HEK293 (cell line): ENCODE measurements around the gene AHCYL2.
A peak's percentile ranks its signal among the peaks of the same experiment; 100 is the strongest.

ENCODE experiments used
- CTCF ChIA-PET: fragments of 350-600 bp; formaldehyde crosslinking; extraction: SDS; loops from one replicate; lab custom pipeline; 2021; ENCODE audit warnings: antibody characterized with exemption; lab: Yijun Ruan, JAX
- POLR2A ChIA-PET: fragments of 300-600 bp; formaldehyde crosslinking; extraction: SDS; loops from one replicate; lab custom pipeline; 2020; ENCODE audit warnings: antibody characterized with exemption, inconsistent platforms; lab: Yijun Ruan, JAX
- H3K27ac ChIP-seq: fragments of 200-500 bp; sonication (Bioruptor generic); 2 replicates; pipeline ENCODE4 v1.5.1; 2014; ENCODE audit warnings: low read depth, low read length, control low read depth, inconsistent platforms; ENCODE audit errors: extremely low read depth
- H3K36me3 ChIP-seq, 2 experiments: fragments of 200-500 bp in 1 of 2; sonication (Bioruptor generic) in 1 of 2; 1 replicate in 1 of 2; 2 replicates in 1 of 2; pipeline ENCODE4 v1.5.1; 2014 to 2017; ENCODE audit warnings: inconsistent platforms in 2 of 2, low read length in 2 of 2; ENCODE audit not compliant: control insufficient read depth in 2 of 2, insufficient read depth in 1 of 2
- H3K4me1 ChIP-seq: fragments of 200-500 bp; sonication (Bioruptor generic); 2 replicates; pipeline ENCODE4 v1.5.1; 2014; ENCODE audit warnings: mild to moderate bottlenecking, low read length, inconsistent platforms; ENCODE audit not compliant: control insufficient read depth, insufficient read depth
- H3K4me3 ChIP-seq: 2 replicates; pipeline ENCODE4 v1.5.1; 2011; ENCODE audit warnings: low read depth, mild to moderate bottlenecking, control low read depth, low read length, moderate library complexity
- H3K9me3 ChIP-seq: fragments of 200-500 bp; sonication (Bioruptor generic); 2 replicates; pipeline ENCODE4 v1.5.1; 2014; ENCODE audit warnings: low read depth, low read length, inconsistent platforms; ENCODE audit not compliant: control insufficient read depth, insufficient read depth
- CTCF ChIP-seq: fragments of 450-650 bp; formaldehyde crosslinking; IDR thresholded peaks from 2 replicates; pipeline ENCODE4 v1.5.1; 2016; ENCODE audit warnings: missing biosample characterization, missing genetic modification characterization
- EGR2 ChIP-seq: fragments of 450-650 bp; formaldehyde crosslinking; IDR thresholded peaks from 2 replicates; pipeline ENCODE4 v1.5.1; 2016; ENCODE audit warnings: low read depth, missing biosample characterization, missing genetic modification characterization
- FEZF1 ChIP-seq: fragments of 450-650 bp; formaldehyde crosslinking; IDR thresholded peaks from 2 replicates; pipeline ENCODE4 v1.5.1; 2016; ENCODE audit warnings: missing biosample characterization, missing genetic modification characterization
- KLF7 ChIP-seq: fragments of 450-650 bp; formaldehyde crosslinking; IDR thresholded peaks from 2 replicates; pipeline ENCODE4 v1.5.1; 2016; ENCODE audit warnings: missing biosample characterization, missing genetic modification characterization, borderline replicate concordance
- KLF8 ChIP-seq: fragments of 450-650 bp; formaldehyde crosslinking; IDR thresholded peaks from 2 replicates; pipeline ENCODE4 v1.5.1; 2016; ENCODE audit warnings: missing biosample characterization, missing genetic modification characterization
- MYNN ChIP-seq: fragments of 450-650 bp; formaldehyde crosslinking; IDR thresholded peaks from 2 replicates; pipeline ENCODE4 v1.5.1; 2016; ENCODE audit warnings: missing biosample characterization, missing genetic modification characterization, borderline replicate concordance
- PBX3 ChIP-seq: sonication (generic); formaldehyde crosslinking; IDR thresholded peaks from 2 replicates; pipeline ENCODE4 v1.8.1; 2022; ENCODE audit warnings: mild to moderate bottlenecking, moderate library complexity, missing genetic modification reagents
- PRDM1 ChIP-seq: fragments of 450-650 bp; formaldehyde crosslinking; IDR thresholded peaks from 2 replicates; pipeline ENCODE4; 2016; ENCODE audit warnings: missing biosample characterization, missing genetic modification characterization
- RBAK ChIP-seq: fragments of 450-650 bp; formaldehyde crosslinking; IDR thresholded peaks from 2 replicates; pipeline ENCODE4 v1.5.1; 2016; ENCODE audit warnings: missing biosample characterization, missing genetic modification characterization
- ZBTB17 ChIP-seq: fragments of 450-650 bp; formaldehyde crosslinking; IDR thresholded peaks from 2 replicates; pipeline ENCODE4 v1.5.1; 2016; ENCODE audit warnings: missing biosample characterization, missing genetic modification characterization
- ZBTB20 ChIP-seq: fragments of 450-650 bp; formaldehyde crosslinking; IDR thresholded peaks from 2 replicates; pipeline ENCODE4 v1.5.1; 2016; ENCODE audit warnings: missing biosample characterization, missing genetic modification characterization
- ZFHX2 ChIP-seq: fragments of 450-650 bp; formaldehyde crosslinking; conservative IDR thresholded peaks from 2 replicates; pipeline ENCODE4 v1.5.1; 2016; ENCODE audit warnings: missing biosample characterization, missing genetic modification characterization
- ZFP69B ChIP-seq: fragments of 450-650 bp; formaldehyde crosslinking; IDR thresholded peaks from 2 replicates; pipeline ENCODE4 v1.5.1; 2016; ENCODE audit warnings: missing biosample characterization, missing genetic modification characterization
- ZNF10 ChIP-seq: fragments of 450-650 bp; formaldehyde crosslinking; IDR thresholded peaks from 2 replicates; pipeline ENCODE4 v1.5.1; 2017; ENCODE audit warnings: missing biosample characterization, missing genetic modification characterization
- ZNF175 ChIP-seq: fragments of 450-650 bp; formaldehyde crosslinking; IDR thresholded peaks from 2 replicates; pipeline ENCODE4 v1.5.1; 2016; ENCODE audit warnings: missing biosample characterization, missing genetic modification characterization
- ZNF202 ChIP-seq: fragments of 450-650 bp; formaldehyde crosslinking; IDR thresholded peaks from 2 replicates; pipeline ENCODE4 v1.5.1; 2016; ENCODE audit warnings: missing biosample characterization, missing genetic modification characterization, borderline replicate concordance
- ZNF23 ChIP-seq: fragments of 450-650 bp; formaldehyde crosslinking; IDR thresholded peaks from 2 replicates; pipeline ENCODE4 v1.5.1; 2016; ENCODE audit warnings: missing biosample characterization, missing genetic modification characterization, borderline replicate concordance
- ZNF280C ChIP-seq: fragments of 450-650 bp; formaldehyde crosslinking; IDR thresholded peaks from 2 replicates; pipeline ENCODE4 v1.5.1; 2016; ENCODE audit warnings: missing biosample characterization, missing genetic modification characterization
- ZNF324 ChIP-seq: fragments of 450-650 bp; formaldehyde crosslinking; IDR thresholded peaks from 2 replicates; pipeline ENCODE4 v1.5.1; 2016; ENCODE audit warnings: missing biosample characterization, missing genetic modification characterization
- ZNF341 ChIP-seq: fragments of 450-650 bp; formaldehyde crosslinking; IDR thresholded peaks from 2 replicates; pipeline ENCODE4; 2016; ENCODE audit warnings: low read depth, missing biosample characterization, missing genetic modification characterization
- ZNF366 ChIP-seq: fragments of 450-650 bp; formaldehyde crosslinking; conservative IDR thresholded peaks from 2 replicates; pipeline ENCODE4 v1.5.1; 2016; ENCODE audit warnings: missing biosample characterization, missing genetic modification characterization
- ZNF404 ChIP-seq: fragments of 450-650 bp; formaldehyde crosslinking; IDR thresholded peaks from 2 replicates; pipeline ENCODE4 v1.5.1; 2017; ENCODE audit warnings: missing biosample characterization, missing genetic modification characterization
- ZNF426 ChIP-seq: fragments of 450-650 bp; formaldehyde crosslinking; IDR thresholded peaks from 2 replicates; pipeline ENCODE4 v1.5.1; 2017; ENCODE audit warnings: missing biosample characterization, missing genetic modification characterization, mild to moderate bottlenecking, inconsistent platforms, moderate library complexity
- ZNF449 ChIP-seq: fragments of 450-650 bp; formaldehyde crosslinking; IDR thresholded peaks from 2 replicates; pipeline ENCODE4 v1.5.1; 2017; ENCODE audit warnings: missing biosample characterization, mild to moderate bottlenecking, missing genetic modification characterization, moderate library complexity
- ZNF473 ChIP-seq: fragments of 450-650 bp; formaldehyde crosslinking; IDR thresholded peaks from 2 replicates; pipeline ENCODE4 v1.5.1; 2017; ENCODE audit warnings: missing biosample characterization, missing genetic modification characterization
- ZNF560 ChIP-seq: fragments of 450-650 bp; formaldehyde crosslinking; IDR thresholded peaks from 2 replicates; pipeline ENCODE4 v1.5.1; 2017; ENCODE audit warnings: missing biosample characterization, missing genetic modification characterization, borderline replicate concordance
- ZNF561 ChIP-seq: fragments of 450-650 bp; IDR thresholded peaks from 2 replicates; pipeline ENCODE4 v1.5.1; 2018; ENCODE audit warnings: missing biosample characterization, missing genetic modification characterization, borderline replicate concordance
- ZNF768 ChIP-seq: fragments of 450-650 bp; formaldehyde crosslinking; IDR thresholded peaks from 2 replicates; pipeline ENCODE4 v1.5.1; 2018; ENCODE audit warnings: missing biosample characterization, mild to moderate bottlenecking, missing genetic modification characterization
- ZNF777 ChIP-seq: fragments of 450-650 bp; formaldehyde crosslinking; IDR thresholded peaks from 2 replicates; pipeline ENCODE4 v1.5.1; 2017; ENCODE audit warnings: missing biosample characterization, missing genetic modification characterization, borderline replicate concordance
- ZNF792 ChIP-seq: fragments of 450-650 bp; formaldehyde crosslinking; IDR thresholded peaks from 2 replicates; pipeline ENCODE4 v1.5.1; 2016; ENCODE audit warnings: missing biosample characterization, missing genetic modification characterization
- ZSCAN23 ChIP-seq: fragments of 450-650 bp; formaldehyde crosslinking; IDR thresholded peaks from 2 replicates; pipeline ENCODE4 v1.5.1; 2016; ENCODE audit warnings: missing biosample characterization, missing genetic modification characterization

The AHCYL2 gene

GRCh38 chr7:129238546-129238945 is 13.7 kb downstream of the AHCYL2 start:
- TF ChIP-seq PRDM1, result no peak
- no peak for TF ChIP-seq ZNF561
- TF ChIP-seq ZNF202, result no peak
- TF ChIP-seq ZNF23 (tag by site-specific recombination), result no peak
- no peak for TF ChIP-seq PBX3 (CRISPR knock-in tag)
- no peak for TF ChIP-seq ZNF280C
- no peak for TF ChIP-seq ZNF175 (tag by site-specific recombination)
- TF ChIP-seq ZNF366 (tag by site-specific recombination), result no peak
- TF ChIP-seq ZNF426 (tag by site-specific recombination), result no peak
- TF ChIP-seq ZNF10 (tag by site-specific recombination), result no peak
- TF ChIP-seq ZFP69B (tag by site-specific recombination), result no peak
- ChIA-PET POLR2A (interaction anchor here (1.5 kb wide), 1 partner anchor 14 kb away, joined by 7 read pairs; the partner anchor contains the start of gene AHCYL2), CTCF (interaction anchor here (0.5 to 3.0 kb wide), 4 partner anchors 12 to 33 kb away, joined by 4 to 12 read pairs (median 6); partner anchors contain the start of gene AHCYL2)

GRCh38 chr7:129240119-129240820 is 15.4 kb downstream of the AHCYL2 start:
- no peaks in the 10 kb centered on the region for H3K9me3 ChIP-seq
- H3K27ac ChIP-seq, result no peak overlapping the region
- no peak overlapping the region for H3K4me3 ChIP-seq
- POLR2A ChIA-PET, result no interaction called here
- H3K4me1 ChIP-seq, result no peaks in the 10 kb centered on the region
- H3K36me3 ChIP-seq, result no peaks in the 10 kb centered on the region; a peak in 1 of 3 replicates
- CTCF ChIA-PET, result no interaction called here
- no peak for TF ChIP-seq ZSCAN23 (tag by site-specific recombination)
- TF ChIP-seq ZNF23 (tag by site-specific recombination), result no peak
- TF ChIP-seq ZNF404 (tag by site-specific recombination), result no peak
- TF ChIP-seq ZNF560 (tag by site-specific recombination), result no peak
- TF ChIP-seq CTCF (tag by site-specific recombination), result no peak
- TF ChIP-seq ZNF768 (tag by site-specific recombination), result no peak
- TF ChIP-seq ZBTB17, result peak; percentile 56
- peak; percentile 63; the same call in 1 of the 2 replicates for TF ChIP-seq EGR2 (tag by site-specific recombination)
- TF ChIP-seq RBAK (tag by site-specific recombination), result no peak
- no peak for TF ChIP-seq MYNN (tag by site-specific recombination)
- no peak for TF ChIP-seq ZNF341
- TF ChIP-seq ZNF473 (tag by site-specific recombination), result no peak
- 0 out of 2 replicates have a peak, but pooled peaks have one; percentile 31 for TF ChIP-seq ZBTB20 (tag by site-specific recombination)
- no peak for TF ChIP-seq FEZF1 (tag by site-specific recombination)
- no peak for TF ChIP-seq KLF8 (tag by site-specific recombination)
- TF ChIP-seq ZNF324 (tag by site-specific recombination), result no peak
- TF ChIP-seq KLF7 (tag by site-specific recombination), result no peak
- no peak for TF ChIP-seq ZNF792 (tag by site-specific recombination)
- TF ChIP-seq ZNF449 (tag by site-specific recombination), result no peak
- peak; percentile 69 for TF ChIP-seq ZFHX2 (tag by site-specific recombination)
- TF ChIP-seq ZNF777 (tag by site-specific recombination), result no peak

More at GRCh38 chr7:129238546-129238945, 13.7 kb downstream of the AHCYL2 start:
- Histone ChIP-seq H3K27ac (no peak overlapping the region), H3K4me3 (no peak overlapping the region), H3K4me1 (no peaks in the 10 kb centered on the region), H3K9me3 (no peaks in the 10 kb centered on the region), H3K36me3 (no peaks in the 10 kb centered on the region; a peak in 1 of 3 replicates)
